Epithelial cell of umbilical artery (primary cell): ENCODE results near the gene SLC5A1. TPM values are rescaled to one million over a fixed set of nuclear protein-coding genes. Genes with fewer than 3 reads are reported as not detected.

Experiments used
- total RNA-seq: library from RNA; depleted of rRNA; stranded (reverse); fragments of >200 nt; gene quantifications from 2 replicates; pipeline ENCODE4 v1.2.3, GENCODE V29; 2014

The SLC5A1 gene
- total RNA-seq, result 0.32 TPM in 1 of 2 replicates, not detected in the other

GRCh38 chr22:32042924-32043323 is at the start of gene SLC5A1:
Gene SLC5A1, plus strand, starts transcription at chr22:32043261. Its CDS starts 21 bp downstream, at chr22:32043282.

GRCh38 chr22:32158712-32159533 is 115.9 kb downstream of the SLC5A1 start, which contains the start of gene C22orf42:
Gene C22orf42, minus strand, starts transcription at chr22:32159303. Its CDS starts 88 bp downstream, at chr22:32159215.

Other genes starting within 250 kb of the SLC5A1 start
- gene YWHAH, start 98.7 kb upstream of the SLC5A1 start, total RNA-seq, result 104 and 111 TPM in 2 replicates
- not detected in 2 replicates for gene C22orf42, start 116.0 kb downstream of the SLC5A1 start, total RNA-seq
- gene RFPL2, start 161.8 kb downstream of the SLC5A1 start, total RNA-seq, result 0.32 TPM in 1 of 2 replicates, not detected in the other
- gene SLC5A4, start 212.1 kb downstream of the SLC5A1 start, total RNA-seq, result 0.65 and 1.1 TPM in 2 replicates